WTC11 (cell line): ENCODE data around the gene BCOR. TPM values are rescaled to one million over a fixed set of nuclear protein-coding genes. Genes with fewer than 3 reads are reported as not detected.
A peak's percentile ranks its signal among the peaks of the same experiment; 100 is the strongest.

ENCODE experiments used
- ATAC-seq: fragments of 200-7000 bp; cut with Tn5 transposase; 2 replicates; pipeline ENCODE4 v1.10.0; 2021; ENCODE audit warnings: mild to moderate bottlenecking, moderate library complexity
- CTCF ChIA-PET: fragments of 300-600 bp; sonication (Branson Sonifier 250); formaldehyde crosslinking; loops from one replicate; lab custom pipeline; 2021; ENCODE audit warnings: antibody characterized with exemption; lab: Charles Lee
- POLR2A ChIA-PET: fragments of 350-600 bp; sonication (Branson Sonifier 250); formaldehyde crosslinking; loops from one replicate; lab custom pipeline; 2021; ENCODE audit warnings: antibody characterized with exemption; lab: Charles Lee
- DNase-seq: peaks from one replicate; pipeline ENCODE4 v3.0.0; 2021; ENCODE audit warnings: low spot score
- H3K27ac Mint-ChIP-seq: 2 replicates; pipeline ENCODE4 v1.8.0; 2021; ENCODE audit warnings: mixed read lengths
- H3K27me3 Mint-ChIP-seq: 2 replicates; pipeline ENCODE4 v1.8.0; 2021; ENCODE audit warnings: low read depth, mild to moderate bottlenecking, moderate library complexity, mixed read lengths
- H3K36me3 Mint-ChIP-seq: 2 replicates; pipeline ENCODE4 v1.8.0; 2021; ENCODE audit warnings: mixed read lengths
- H3K4me1 Mint-ChIP-seq: 2 replicates; pipeline ENCODE4 v1.8.0; 2022; ENCODE audit warnings: mixed read lengths
- H3K4me3 Mint-ChIP-seq: 2 replicates; pipeline ENCODE4 v1.8.0; 2021; ENCODE audit warnings: mild to moderate bottlenecking, moderate library complexity, mixed read lengths
- H3K9me3 Mint-ChIP-seq: 2 replicates; pipeline ENCODE4 v1.8.0; 2021; ENCODE audit warnings: mixed read lengths
- CBFB ChIP-seq: sonication (generic); formaldehyde crosslinking; IDR thresholded peaks from 2 replicates; pipeline ENCODE4 v1.8.1; 2022; ENCODE audit warnings: mild to moderate bottlenecking, low read depth, missing genetic modification reagents
- CREB1 ChIP-seq: sonication (generic); formaldehyde crosslinking; IDR thresholded peaks from 2 replicates; pipeline ENCODE4 v1.8.0; 2023; ENCODE audit warnings: mild to moderate bottlenecking, missing genetic modification reagents
- CREM ChIP-seq: sonication (generic); formaldehyde crosslinking; IDR thresholded peaks from 2 replicates; pipeline ENCODE4 v1.8.1; 2022; ENCODE audit warnings: mild to moderate bottlenecking, missing genetic modification reagents, moderate library complexity
- ESRRA ChIP-seq: sonication (generic); formaldehyde crosslinking; IDR thresholded peaks from 2 replicates; pipeline ENCODE4 v1.8.1; 2022; ENCODE audit warnings: mild to moderate bottlenecking, missing genetic modification reagents, borderline replicate concordance
- ETV6 ChIP-seq: sonication (generic); formaldehyde crosslinking; IDR thresholded peaks from 2 replicates; pipeline ENCODE4 v1.8.1; 2022; ENCODE audit warnings: mild to moderate bottlenecking, missing genetic modification reagents
- FOXJ3 ChIP-seq: sonication (generic); formaldehyde crosslinking; IDR thresholded peaks from 2 replicates; pipeline ENCODE4 v1.9.0; 2021; ENCODE audit warnings: missing genetic modification reagents, mild to moderate bottlenecking, borderline replicate concordance
- KAT7 ChIP-seq: sonication (generic); formaldehyde crosslinking; IDR thresholded peaks from 2 replicates; pipeline ENCODE4 v1.8.1; 2023; ENCODE audit warnings: missing genetic modification reagents, mild to moderate bottlenecking, borderline replicate concordance
- MXD4 ChIP-seq: fragments of 250-450 bp; sonication (Bioruptor Pico); IDR thresholded peaks from 2 replicates; pipeline ENCODE4 v1.8.0; 2021; ENCODE audit warnings: mild to moderate bottlenecking, moderate library complexity, borderline replicate concordance
- TEAD4 ChIP-seq: sonication (generic); formaldehyde crosslinking; IDR thresholded peaks from 2 replicates; pipeline ENCODE4 v1.8.0; 2022; ENCODE audit warnings: mild to moderate bottlenecking, missing genetic modification reagents
- ZNF671 ChIP-seq: fragments of 250-450 bp; sonication (Bioruptor Pico); IDR thresholded peaks from 2 replicates; pipeline ENCODE4 v1.8.0; 2021; ENCODE audit warnings: mild to moderate bottlenecking
- total RNA-seq: library from RNA; stranded (reverse); gene quantifications from 3 replicates; pipeline ENCODE4 v1.2.3, GENCODE V29; 2021
- TF ChIP-seq, protein P1 (sequence below): fragments of 250-450 bp; sonication (Bioruptor Pico); IDR thresholded peaks from 2 replicates; pipeline ENCODE4 v2.1.2; 2022; ENCODE audit warnings: mild to moderate bottlenecking, moderate library complexity
- TF ChIP-seq, protein P2 (sequence below): fragments of 200-600 bp; IDR thresholded peaks from 2 replicates; pipeline ENCODE4 v1.8.0; 2022; ENCODE audit warnings: antibody characterized with exemption
- TF ChIP-seq, protein P3 (sequence below): fragments of 250-450 bp; sonication (Bioruptor Pico); IDR thresholded peaks from 2 replicates; pipeline ENCODE4 v1.9.0; 2021; ENCODE audit warnings: mild to moderate bottlenecking
- TF ChIP-seq, protein P4 (sequence below): fragments of 250-450 bp; sonication (Bioruptor Pico); IDR thresholded peaks from 2 replicates; pipeline ENCODE4 v1.8.0; 2021; ENCODE audit warnings: mild to moderate bottlenecking
- TF ChIP-seq, protein P5 (sequence below): sonication (generic); formaldehyde crosslinking; IDR thresholded peaks from 2 replicates; pipeline ENCODE4 v1.8.1; 2022; ENCODE audit warnings: mild to moderate bottlenecking, moderate library complexity, missing genetic modification reagents
- TF ChIP-seq, protein P6 (sequence below): fragments of 250-450 bp; sonication (Bioruptor Pico); IDR thresholded peaks from 2 replicates; pipeline ENCODE4 v1.9.0; 2021; ENCODE audit warnings: mild to moderate bottlenecking
- TF ChIP-seq, protein P7 (sequence below): sonication (generic); formaldehyde crosslinking; IDR thresholded peaks from 2 replicates; pipeline ENCODE4 v1.8.1; 2022; ENCODE audit warnings: missing genetic modification reagents, borderline replicate concordance

BCOR gene
- total RNA-seq, 1 experiment from 2014 or later, result 44.5 TPM

DNA sequence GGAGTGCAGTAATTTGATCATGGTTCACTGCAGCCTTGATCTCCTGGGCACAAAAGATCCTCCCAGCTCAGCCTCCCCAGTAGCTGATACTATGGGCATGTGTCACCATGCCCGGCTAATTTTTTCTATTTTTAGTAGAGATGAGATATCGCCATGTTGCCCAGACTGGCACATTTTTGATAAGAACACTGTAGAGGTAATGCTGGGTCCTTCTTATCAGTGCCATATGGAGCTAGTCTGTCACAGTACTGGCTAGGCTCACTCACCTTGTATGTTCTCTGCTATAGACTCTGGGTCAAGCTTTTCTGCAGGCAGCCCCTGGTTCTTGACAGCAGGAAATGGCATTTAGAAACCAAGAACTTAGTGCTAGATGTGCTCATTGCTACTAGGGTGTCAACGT, 53.9 kb downstream of the BCOR start (continued):
- TF ChIP-seq TEAD4 (no peak), CREM (CRISPR knock-in tag) (no peak), KAT7 (CRISPR knock-in tag) (no peak), ZNF671 (no peak)
- TF ChIP-seq, protein P1, sequence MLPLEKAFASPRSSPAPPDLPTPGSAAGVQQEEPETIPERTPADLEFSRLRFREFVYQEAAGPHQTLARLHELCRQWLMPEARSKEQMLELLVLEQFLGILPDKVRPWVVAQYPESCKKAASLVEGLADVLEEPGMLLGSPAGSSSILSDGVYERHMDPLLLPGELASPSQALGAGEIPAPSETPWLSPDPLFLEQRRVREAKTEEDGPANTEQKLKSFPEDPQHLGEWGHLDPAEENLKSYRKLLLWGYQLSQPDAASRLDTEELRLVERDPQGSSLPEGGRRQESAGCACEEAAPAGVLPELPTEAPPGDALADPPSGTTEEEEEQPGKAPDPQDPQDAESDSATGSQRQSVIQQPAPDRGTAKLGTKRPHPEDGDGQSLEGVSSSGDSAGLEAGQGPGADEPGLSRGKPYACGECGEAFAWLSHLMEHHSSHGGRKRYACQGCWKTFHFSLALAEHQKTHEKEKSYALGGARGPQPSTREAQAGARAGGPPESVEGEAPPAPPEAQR (CRISPR knock-in tag), result no peak

DNA sequence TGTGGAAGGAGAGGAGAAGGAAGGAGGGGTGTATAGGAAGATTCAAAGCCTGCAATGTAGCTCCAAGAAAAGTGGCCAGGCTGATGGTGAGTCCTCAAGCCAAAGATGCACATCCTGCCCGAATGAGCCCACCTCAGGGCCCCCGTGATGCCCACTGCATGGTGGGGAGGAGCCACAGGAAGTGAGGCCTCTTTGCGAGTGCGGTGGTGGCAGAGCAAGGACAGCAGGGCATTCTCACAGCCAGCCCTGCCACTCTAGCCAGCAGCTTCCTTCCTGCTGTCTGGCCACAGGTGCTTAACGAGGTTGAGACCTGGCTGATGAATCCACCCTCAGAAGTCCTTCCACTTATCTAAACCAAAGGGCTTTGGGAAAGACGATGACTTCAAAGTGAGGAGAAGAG, 55.8 kb downstream of the BCOR start:
- peaks cover 6% of the 10 kb centered on the region for H3K36me3 Mint-ChIP-seq
- CTCF ChIA-PET, result no interaction called here
- H3K4me1 Mint-ChIP-seq, result peaks cover 11% of the 10 kb centered on the region
- no peaks in the 10 kb centered on the region for H3K27me3 Mint-ChIP-seq
- TF ChIP-seq MXD4 (CRISPR knock-in tag) (no peak), CBFB (CRISPR knock-in tag) (no peak), FOXJ3 (CRISPR knock-in tag) (no peak), ETV6 (no peak)
- TF ChIP-seq, protein P2, sequence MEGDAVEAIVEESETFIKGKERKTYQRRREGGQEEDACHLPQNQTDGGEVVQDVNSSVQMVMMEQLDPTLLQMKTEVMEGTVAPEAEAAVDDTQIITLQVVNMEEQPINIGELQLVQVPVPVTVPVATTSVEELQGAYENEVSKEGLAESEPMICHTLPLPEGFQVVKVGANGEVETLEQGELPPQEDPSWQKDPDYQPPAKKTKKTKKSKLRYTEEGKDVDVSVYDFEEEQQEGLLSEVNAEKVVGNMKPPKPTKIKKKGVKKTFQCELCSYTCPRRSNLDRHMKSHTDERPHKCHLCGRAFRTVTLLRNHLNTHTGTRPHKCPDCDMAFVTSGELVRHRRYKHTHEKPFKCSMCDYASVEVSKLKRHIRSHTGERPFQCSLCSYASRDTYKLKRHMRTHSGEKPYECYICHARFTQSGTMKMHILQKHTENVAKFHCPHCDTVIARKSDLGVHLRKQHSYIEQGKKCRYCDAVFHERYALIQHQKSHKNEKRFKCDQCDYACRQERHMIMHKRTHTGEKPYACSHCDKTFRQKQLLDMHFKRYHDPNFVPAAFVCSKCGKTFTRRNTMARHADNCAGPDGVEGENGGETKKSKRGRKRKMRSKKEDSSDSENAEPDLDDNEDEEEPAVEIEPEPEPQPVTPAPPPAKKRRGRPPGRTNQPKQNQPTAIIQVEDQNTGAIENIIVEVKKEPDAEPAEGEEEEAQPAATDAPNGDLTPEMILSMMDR, result no peak
- TF ChIP-seq, protein P3, sequence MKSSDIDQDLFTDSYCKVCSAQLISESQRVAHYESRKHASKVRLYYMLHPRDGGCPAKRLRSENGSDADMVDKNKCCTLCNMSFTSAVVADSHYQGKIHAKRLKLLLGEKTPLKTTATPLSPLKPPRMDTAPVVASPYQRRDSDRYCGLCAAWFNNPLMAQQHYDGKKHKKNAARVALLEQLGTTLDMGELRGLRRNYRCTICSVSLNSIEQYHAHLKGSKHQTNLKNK (CRISPR knock-in tag), result no peak
- TF ChIP-seq, all 79 proteins: peak for 0
- Mint-ChIP-seq H3K27ac (no peak overlapping the region), H3K9me3 (peaks cover 9% of the 10 kb centered on the region), H3K4me3 (no peak overlapping the region)
- no peak; the same call in 1 of the 2 replicates for ATAC-seq
- POLR2A ChIA-PET, result no interaction called here
- DNase-seq, result no peak

DNA sequence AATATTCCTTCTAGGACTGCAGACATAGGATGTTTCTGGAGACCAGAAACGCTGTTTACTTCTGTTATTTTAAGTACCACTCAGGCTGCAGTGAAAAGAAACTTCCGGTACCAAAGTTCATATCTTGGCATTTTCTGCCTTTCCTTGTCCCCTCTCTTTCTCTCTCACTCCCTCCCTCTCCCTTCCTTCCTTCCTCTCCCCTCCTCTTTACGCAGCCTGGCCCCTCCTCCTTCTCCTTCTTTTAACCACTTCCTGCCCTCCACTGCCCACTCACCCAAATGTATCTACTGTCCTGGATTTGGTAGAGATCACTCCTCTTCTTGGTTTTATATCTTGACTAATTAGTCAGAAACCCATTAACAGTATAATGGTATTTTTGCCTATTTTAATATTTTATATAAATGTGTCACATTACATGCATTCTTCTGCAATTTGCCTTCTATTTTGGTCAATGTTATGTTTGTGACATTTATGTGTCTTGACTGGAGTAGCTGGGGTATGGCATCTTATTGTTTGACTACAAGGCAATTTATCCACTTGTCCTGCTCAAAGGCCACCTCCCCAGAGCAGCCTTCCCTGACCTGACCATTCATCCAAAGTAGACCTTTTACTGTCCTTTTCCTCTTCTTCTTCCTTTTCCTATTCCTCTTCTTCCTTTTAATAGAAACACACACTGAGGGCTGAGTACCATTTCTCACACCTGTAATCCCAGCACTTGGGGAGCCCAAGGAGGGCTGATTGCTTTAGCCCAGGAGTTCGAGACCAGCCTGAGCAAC, 56.9 kb downstream of the BCOR start:
- ATAC-seq (peak; percentile 73), DNase-seq (no peak)
- H3K4me1 Mint-ChIP-seq, result peaks cover 11% of the 10 kb centered on the region
- peaks cover 6% of the 10 kb centered on the region for H3K36me3 Mint-ChIP-seq
- no peaks in the 10 kb centered on the region for H3K27me3 Mint-ChIP-seq
- no peak overlapping the region for H3K4me3 Mint-ChIP-seq
- no peak overlapping the region for H3K27ac Mint-ChIP-seq
- TF ChIP-seq TEAD4, result no peak
- TF ChIP-seq, protein P4, sequence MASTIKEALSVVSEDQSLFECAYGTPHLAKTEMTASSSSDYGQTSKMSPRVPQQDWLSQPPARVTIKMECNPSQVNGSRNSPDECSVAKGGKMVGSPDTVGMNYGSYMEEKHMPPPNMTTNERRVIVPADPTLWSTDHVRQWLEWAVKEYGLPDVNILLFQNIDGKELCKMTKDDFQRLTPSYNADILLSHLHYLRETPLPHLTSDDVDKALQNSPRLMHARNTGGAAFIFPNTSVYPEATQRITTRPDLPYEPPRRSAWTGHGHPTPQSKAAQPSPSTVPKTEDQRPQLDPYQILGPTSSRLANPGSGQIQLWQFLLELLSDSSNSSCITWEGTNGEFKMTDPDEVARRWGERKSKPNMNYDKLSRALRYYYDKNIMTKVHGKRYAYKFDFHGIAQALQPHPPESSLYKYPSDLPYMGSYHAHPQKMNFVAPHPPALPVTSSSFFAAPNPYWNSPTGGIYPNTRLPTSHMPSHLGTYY (CRISPR knock-in tag), result no peak
- TF ChIP-seq ESRRA (CRISPR knock-in tag), result no peak
- TF ChIP-seq, protein P5, sequence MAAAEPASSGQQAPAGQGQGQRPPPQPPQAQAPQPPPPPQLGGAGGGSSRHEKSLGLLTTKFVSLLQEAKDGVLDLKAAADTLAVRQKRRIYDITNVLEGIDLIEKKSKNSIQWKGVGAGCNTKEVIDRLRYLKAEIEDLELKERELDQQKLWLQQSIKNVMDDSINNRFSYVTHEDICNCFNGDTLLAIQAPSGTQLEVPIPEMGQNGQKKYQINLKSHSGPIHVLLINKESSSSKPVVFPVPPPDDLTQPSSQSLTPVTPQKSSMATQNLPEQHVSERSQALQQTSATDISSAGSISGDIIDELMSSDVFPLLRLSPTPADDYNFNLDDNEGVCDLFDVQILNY, result no peak
- TF ChIP-seq CREB1 (CRISPR knock-in tag), result no peak
- TF ChIP-seq, protein P6, sequence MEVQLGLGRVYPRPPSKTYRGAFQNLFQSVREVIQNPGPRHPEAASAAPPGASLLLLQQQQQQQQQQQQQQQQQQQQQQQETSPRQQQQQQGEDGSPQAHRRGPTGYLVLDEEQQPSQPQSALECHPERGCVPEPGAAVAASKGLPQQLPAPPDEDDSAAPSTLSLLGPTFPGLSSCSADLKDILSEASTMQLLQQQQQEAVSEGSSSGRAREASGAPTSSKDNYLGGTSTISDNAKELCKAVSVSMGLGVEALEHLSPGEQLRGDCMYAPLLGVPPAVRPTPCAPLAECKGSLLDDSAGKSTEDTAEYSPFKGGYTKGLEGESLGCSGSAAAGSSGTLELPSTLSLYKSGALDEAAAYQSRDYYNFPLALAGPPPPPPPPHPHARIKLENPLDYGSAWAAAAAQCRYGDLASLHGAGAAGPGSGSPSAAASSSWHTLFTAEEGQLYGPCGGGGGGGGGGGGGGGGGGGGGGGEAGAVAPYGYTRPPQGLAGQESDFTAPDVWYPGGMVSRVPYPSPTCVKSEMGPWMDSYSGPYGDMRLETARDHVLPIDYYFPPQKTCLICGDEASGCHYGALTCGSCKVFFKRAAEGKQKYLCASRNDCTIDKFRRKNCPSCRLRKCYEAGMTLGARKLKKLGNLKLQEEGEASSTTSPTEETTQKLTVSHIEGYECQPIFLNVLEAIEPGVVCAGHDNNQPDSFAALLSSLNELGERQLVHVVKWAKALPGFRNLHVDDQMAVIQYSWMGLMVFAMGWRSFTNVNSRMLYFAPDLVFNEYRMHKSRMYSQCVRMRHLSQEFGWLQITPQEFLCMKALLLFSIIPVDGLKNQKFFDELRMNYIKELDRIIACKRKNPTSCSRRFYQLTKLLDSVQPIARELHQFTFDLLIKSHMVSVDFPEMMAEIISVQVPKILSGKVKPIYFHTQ (CRISPR knock-in tag), result no peak
- TF ChIP-seq, protein P7, sequence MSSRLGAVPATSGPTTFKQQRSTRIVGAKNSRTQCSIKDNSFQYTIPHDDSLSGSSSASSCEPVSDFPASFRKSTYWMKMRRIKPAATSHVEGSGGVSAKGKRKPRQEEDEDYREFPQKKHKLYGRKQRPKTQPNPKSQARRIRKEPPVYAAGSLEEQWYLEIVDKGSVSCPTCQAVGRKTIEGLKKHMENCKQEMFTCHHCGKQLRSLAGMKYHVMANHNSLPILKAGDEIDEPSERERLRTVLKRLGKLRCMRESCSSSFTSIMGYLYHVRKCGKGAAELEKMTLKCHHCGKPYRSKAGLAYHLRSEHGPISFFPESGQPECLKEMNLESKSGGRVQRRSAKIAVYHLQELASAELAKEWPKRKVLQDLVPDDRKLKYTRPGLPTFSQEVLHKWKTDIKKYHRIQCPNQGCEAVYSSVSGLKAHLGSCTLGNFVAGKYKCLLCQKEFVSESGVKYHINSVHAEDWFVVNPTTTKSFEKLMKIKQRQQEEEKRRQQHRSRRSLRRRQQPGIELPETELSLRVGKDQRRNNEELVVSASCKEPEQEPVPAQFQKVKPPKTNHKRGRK (CRISPR knock-in tag), result no peak
- CTCF ChIA-PET, result no interaction called here
- H3K9me3 Mint-ChIP-seq, result peaks cover 9% of the 10 kb centered on the region
- POLR2A ChIA-PET, result no interaction called here
